ENCODE data around the gene SKI. TPM values are rescaled to one million over a fixed set of nuclear protein-coding genes. Genes with fewer than 3 reads are reported as not detected.

SKI gene
- total and polyA plus RNA-seq, 2 of the 4 experiments (the other 2 are of a cell fraction) = 2.3 to 20.1 TPM

DNA sequence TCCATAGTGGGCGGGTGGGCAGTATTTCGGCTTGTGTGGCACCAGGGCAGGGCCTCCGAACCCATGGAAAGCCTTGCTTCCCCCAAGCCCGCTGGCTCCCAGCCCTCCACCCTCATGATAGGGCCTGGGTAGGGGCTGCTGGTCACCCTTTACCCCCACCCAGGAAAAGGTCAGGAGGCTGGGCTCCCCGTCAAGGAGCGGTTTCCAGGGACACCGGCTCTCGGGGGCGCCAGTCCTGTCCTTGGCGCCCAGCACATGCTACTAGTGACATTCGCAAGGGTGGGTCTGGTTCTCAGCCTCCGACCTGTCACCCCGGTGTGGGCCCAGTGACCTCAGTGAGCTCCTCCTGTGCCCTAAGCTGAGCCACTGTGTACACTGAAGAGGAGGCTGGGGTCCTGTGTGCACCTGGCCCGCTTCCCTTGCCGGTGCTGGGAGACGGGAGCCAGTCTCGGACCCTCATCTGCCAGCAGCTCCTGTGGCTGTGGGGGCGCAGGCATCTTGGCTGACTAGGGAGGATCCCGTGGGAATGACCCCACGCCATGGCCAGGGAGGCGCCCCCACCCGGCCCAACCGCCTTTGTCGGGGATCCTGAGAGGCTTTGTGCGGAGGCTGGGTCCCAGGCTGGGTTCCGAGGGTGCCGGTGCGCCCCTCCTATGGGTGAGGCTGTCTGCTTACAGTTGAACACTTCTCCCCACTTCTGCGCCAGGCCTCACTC is 54.6 kb downstream of the SKI start:
- peaks cover 2 to 62% of the 10 kb centered on the region in 2 experiments for H3K79me1 ChIP-seq (ENCODE audit: low read depth in 1 of 2, low read length in 2 of 2)
- no peak overlapping the region for H2AK5ac ChIP-seq (ENCODE audit: low read depth, low read length)
- in situ Hi-C loops (cut with MboI; ENCODE audit: low sequenced_read_pairs) = no loop called here
- no peak overlapping the region for H3K14ac ChIP-seq (replicated peaks; ENCODE audit: low read depth, low read length)
- H3K9me1 ChIP-seq (ENCODE audit: insufficient read depth, low read length) = peaks cover 16% of the 10 kb centered on the region
- CTCF ChIA-PET = no interaction called here
- no peak overlapping the region for H3K27ac ChIP-seq (ENCODE audit: insufficient read depth, low read length)
- no peaks in the 10 kb centered on the region for H3K9me3 ChIP-seq (ENCODE audit: control insufficient read depth, insufficient read depth, low read length)
- ATAC-seq (ENCODE audit: low read depth) = no peak
- H3K36me3 ChIP-seq (ENCODE audit: control insufficient read depth, insufficient read depth, low read length) = peaks cover 2% of the 10 kb centered on the region
- H2AFZ ChIP-seq (replicated peaks; ENCODE audit: low read length, poor library complexity) = no peak overlapping the region
- 95% methylated on average over 8 of the region's 29 CpGs; no CpG with 5 or more reads in 1 of the 2 experiments for WGBS, 2 experiments (ENCODE audit: extremely low coverage in 2 of 2, insufficient read length in 1 of 2)
- H4K20me1 ChIP-seq (ENCODE audit: insufficient read depth, low read length) = peaks cover 48% of the 10 kb centered on the region
- no peak overlapping the region for H3K4ac ChIP-seq (ENCODE audit: low read depth, low read length)
- dilution Hi-C loops (cut with HindIII; ENCODE audit: low sequenced_read_pairs, unreplicated experiment) = no loop called here
- no peak overlapping the region for H2BK15ac ChIP-seq (ENCODE audit: low read depth, low read length)
- H4K5ac ChIP-seq (ENCODE audit: low read depth, low read length) = no peak overlapping the region
- no peak overlapping the region for H3K9ac ChIP-seq (ENCODE audit: low read depth, low read length)
- TF ChIP-seq SMC3 (IDR thresholded peaks at IDR 0.05; ENCODE audit: low read depth, low read length) (no peak), MXI1 (IDR thresholded peaks at IDR 0.05; ENCODE audit: borderline replicate concordance, low read depth, low read length) (no peak), FOS (IDR thresholded peaks at IDR 0.05; ENCODE audit: low read depth, low read length) (no peak), MAFK (IDR thresholded peaks at IDR 0.05; ENCODE audit: low read depth, low read length) (no peak), CEBPB (IDR thresholded peaks at IDR 0.05; ENCODE audit: low read depth, low read length) (no peak), NFE2L2 (IDR thresholded peaks at IDR 0.05; ENCODE audit: low read depth, low read length) (no peak)
- TF ChIP-seq, protein P1, sequence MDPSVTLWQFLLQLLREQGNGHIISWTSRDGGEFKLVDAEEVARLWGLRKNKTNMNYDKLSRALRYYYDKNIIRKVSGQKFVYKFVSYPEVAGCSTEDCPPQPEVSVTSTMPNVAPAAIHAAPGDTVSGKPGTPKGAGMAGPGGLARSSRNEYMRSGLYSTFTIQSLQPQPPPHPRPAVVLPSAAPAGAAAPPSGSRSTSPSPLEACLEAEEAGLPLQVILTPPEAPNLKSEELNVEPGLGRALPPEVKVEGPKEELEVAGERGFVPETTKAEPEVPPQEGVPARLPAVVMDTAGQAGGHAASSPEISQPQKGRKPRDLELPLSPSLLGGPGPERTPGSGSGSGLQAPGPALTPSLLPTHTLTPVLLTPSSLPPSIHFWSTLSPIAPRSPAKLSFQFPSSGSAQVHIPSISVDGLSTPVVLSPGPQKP (IDR thresholded peaks at IDR 0.05; ENCODE audit: borderline replicate concordance, low read depth, low read length) = no peak
- H3K4me3 ChIP-seq (ENCODE audit: insufficient read depth, low read depth, low read length) = no peak overlapping the region
- no peak overlapping the region for H2AK9ac ChIP-seq (replicated peaks; ENCODE audit: low read depth, low read length, poor library complexity)
- H3K18ac ChIP-seq (ENCODE audit: low read depth, low read length) = no peak overlapping the region
- H3K27me3 ChIP-seq (ENCODE audit: control insufficient read depth, insufficient read depth, low read length) = no peaks in the 10 kb centered on the region
- no peak overlapping the region for H3K56ac ChIP-seq (ENCODE audit: extremely low read depth, insufficient read depth, low read length)
- no peak for DNase-seq
- H2BK20ac ChIP-seq (ENCODE audit: low read depth, low read length) = no peak overlapping the region
- H4K91ac ChIP-seq (ENCODE audit: insufficient read depth, low read depth, low read length) = no peak overlapping the region
- H2BK120ac ChIP-seq (ENCODE audit: low read depth, low read length) = no peak overlapping the region
- H2BK5ac ChIP-seq (ENCODE audit: low read depth, low read length, poor library complexity, severe bottlenecking) = no peak overlapping the region
- H3K4me2 ChIP-seq (ENCODE audit: low read depth, low read length) = no peak overlapping the region
- no TSS peak for BruUV-seq (replicated peaks)
- no peak overlapping the region for H3K23ac ChIP-seq (ENCODE audit: low read depth, low read length)
- H4K8ac ChIP-seq (ENCODE audit: low read depth in 2 of 2, low read length in 2 of 2) = no peak overlapping the region
- intact Hi-C loops (cut with micrococcal nuclease) = no loop called here
- POLR2A ChIA-PET (ENCODE audit: unreplicated experiment) = no interaction called here
- peaks cover 26% of the 10 kb centered on the region for H3K4me1 ChIP-seq (ENCODE audit: control insufficient read depth, insufficient read depth, low read length)
